Measurements from ENCODE around the gene ETFBKMT.
"Not testable (repeated sequence)": the region's sequence is repeated elsewhere in the genome, so short reads cannot be mapped to it uniquely, and the experiment has no call there.

Gene ETFBKMT

DNA sequence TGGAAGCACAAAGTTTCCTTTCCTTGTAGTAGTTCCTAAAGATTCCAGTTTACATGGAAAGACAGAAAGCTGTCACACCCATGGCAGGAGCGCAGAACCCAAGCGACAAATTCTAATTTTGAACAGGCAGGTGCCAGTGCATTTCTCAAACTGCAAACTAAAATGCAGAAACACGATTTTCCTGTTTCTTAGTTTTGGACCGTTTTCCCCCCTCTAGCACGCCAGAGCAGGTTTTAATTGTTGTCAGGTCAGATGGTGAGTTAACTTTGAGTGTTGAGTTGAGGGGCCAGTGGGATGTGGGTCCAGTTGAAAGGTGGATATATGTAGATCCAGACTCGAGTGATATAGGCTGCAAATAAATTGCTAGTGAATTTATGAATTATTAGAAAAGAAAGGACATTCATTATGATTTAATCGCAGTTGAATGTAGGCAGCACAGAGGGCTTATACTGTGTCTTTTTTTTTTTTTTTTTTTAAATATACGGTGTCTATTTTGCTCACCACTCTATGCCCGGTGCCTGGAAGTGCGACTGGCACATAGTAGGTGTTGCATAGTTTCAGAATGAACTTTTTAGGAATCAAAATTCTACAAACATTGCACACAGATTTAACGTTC lies 909 bp upstream of the ETFBKMT start:
- TF ChIP-seq, protein P1, sequence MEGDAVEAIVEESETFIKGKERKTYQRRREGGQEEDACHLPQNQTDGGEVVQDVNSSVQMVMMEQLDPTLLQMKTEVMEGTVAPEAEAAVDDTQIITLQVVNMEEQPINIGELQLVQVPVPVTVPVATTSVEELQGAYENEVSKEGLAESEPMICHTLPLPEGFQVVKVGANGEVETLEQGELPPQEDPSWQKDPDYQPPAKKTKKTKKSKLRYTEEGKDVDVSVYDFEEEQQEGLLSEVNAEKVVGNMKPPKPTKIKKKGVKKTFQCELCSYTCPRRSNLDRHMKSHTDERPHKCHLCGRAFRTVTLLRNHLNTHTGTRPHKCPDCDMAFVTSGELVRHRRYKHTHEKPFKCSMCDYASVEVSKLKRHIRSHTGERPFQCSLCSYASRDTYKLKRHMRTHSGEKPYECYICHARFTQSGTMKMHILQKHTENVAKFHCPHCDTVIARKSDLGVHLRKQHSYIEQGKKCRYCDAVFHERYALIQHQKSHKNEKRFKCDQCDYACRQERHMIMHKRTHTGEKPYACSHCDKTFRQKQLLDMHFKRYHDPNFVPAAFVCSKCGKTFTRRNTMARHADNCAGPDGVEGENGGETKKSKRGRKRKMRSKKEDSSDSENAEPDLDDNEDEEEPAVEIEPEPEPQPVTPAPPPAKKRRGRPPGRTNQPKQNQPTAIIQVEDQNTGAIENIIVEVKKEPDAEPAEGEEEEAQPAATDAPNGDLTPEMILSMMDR (IDR thresholded peaks at IDR 0.05; ENCODE audit: low read depth, low read length) = no peak
- no peak for TF ChIP-seq POLR2A (IDR thresholded peaks at IDR 0.05; ENCODE audit: extremely low read depth, insufficient read length)
- no peak for TF ChIP-seq MYC (IDR thresholded peaks at IDR 0.05; ENCODE audit: low read depth, low read length)
- H3K4me3 ChIP-seq (ENCODE audit: low read depth, low read length) = peak overlapping the region; percentile 65
- no peak for DNase-seq (ENCODE audit: low read depth)

DNA sequence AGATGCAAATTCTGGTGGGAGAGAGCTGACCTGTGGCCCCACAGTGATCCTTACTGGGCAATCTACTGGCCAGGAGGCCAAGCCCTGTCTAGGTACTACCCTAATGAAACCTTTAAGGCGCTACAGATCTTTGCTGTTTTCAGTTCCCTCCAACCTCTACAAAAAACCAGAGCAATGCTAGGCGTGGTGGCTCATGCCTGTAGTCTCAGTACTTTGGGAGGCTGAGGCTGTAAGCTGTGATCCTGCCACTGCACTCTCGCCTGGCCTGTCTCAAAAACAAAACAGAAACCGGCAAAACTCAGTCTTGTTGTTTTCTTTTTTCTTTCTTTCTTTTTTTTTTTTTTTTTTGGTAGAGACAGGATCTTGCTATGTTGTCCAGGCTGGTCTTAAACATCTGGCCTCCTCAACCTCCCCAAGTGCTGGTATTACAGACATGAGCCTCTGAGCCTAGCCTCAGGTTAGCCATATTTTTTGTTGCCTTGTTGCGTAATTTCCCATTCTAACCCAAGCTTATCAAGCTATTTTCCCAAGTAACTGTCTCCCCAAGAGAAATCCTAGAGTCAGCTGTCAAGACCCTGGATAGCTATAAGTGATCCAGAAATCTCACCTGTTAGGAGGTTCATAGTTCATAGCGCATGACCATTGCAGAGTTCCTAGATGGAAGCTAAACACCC lies 2.8 kb downstream of the ETFBKMT start:
- no peak overlapping the region for H3K4me3 ChIP-seq (ENCODE audit: low read depth, low read length)
- no peak for DNase-seq (ENCODE audit: low read depth)
- TF ChIP-seq MYC (IDR thresholded peaks at IDR 0.05; ENCODE audit: low read depth, low read length) (no peak), POLR2A (IDR thresholded peaks at IDR 0.05; ENCODE audit: extremely low read depth, insufficient read length) (no peak)
- TF ChIP-seq, protein P2, sequence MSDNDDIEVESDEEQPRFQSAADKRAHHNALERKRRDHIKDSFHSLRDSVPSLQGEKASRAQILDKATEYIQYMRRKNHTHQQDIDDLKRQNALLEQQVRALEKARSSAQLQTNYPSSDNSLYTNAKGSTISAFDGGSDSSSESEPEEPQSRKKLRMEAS (IDR thresholded peaks at IDR 0.05; ENCODE audit: low read depth, low read length) = no peak
- TF ChIP-seq, protein P1 (IDR thresholded peaks at IDR 0.05; ENCODE audit: low read depth, low read length) = no peak

DNA sequence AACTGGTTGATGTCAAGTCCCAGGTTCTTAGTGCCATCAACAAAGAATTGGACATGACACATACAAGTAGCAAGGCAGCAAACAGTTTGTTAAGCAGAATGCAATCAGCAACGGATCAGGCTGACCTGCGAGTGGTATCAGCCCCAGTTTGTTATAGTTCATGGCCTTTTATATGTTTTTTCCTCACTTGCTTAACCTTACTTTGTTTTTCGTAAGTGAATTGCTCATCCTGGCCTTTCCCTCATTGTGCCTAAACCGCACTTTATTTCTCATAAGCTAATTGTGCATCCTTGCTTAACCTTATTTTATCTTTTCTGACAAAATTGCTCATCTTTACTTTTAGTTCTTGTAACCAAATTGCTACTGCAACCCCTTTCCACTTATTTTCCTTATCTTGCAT lies 4.1 kb downstream of the ETFBKMT start:
- DNase-seq (ENCODE audit: low read depth) = no peak
- TF ChIP-seq MYC (IDR thresholded peaks at IDR 0.05; ENCODE audit: low read depth, low read length) = no peak
- TF ChIP-seq, protein P1 (IDR thresholded peaks at IDR 0.05; ENCODE audit: low read depth, low read length) = no peak
- TF ChIP-seq, protein P2 (IDR thresholded peaks at IDR 0.05; ENCODE audit: low read depth, low read length) = no peak
- TF ChIP-seq POLR2A (IDR thresholded peaks at IDR 0.05; ENCODE audit: extremely low read depth, insufficient read length) = no peak
- H3K4me3 ChIP-seq (ENCODE audit: low read depth, low read length) = no peak overlapping the region

DNA sequence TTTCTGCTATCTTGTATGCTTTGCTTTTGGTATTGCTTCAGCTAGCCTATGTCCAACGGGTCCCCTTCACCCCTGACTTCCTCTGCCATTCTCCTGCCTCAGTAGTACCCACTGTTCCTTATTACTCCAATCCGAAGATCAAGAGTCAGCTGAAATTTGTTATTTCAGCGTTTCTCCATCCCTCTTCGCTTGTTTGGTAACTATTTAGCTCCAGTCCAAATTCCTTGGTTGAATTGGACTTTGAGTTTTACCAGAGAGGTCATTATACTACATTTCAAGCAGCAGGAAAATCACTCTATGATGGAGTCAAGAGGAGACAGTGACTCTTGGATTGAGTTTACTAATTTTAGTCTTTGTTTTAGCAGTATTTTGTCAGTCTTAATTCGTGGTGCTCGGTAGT lies 4.5 kb downstream of the ETFBKMT start:
- H3K4me3 ChIP-seq (ENCODE audit: low read depth, low read length) = no peak overlapping the region
- no peak for DNase-seq (ENCODE audit: low read depth)
- TF ChIP-seq POLR2A (IDR thresholded peaks at IDR 0.05; ENCODE audit: extremely low read depth, insufficient read length) (no peak), MYC (IDR thresholded peaks at IDR 0.05; ENCODE audit: low read depth, low read length) (no peak)
- TF ChIP-seq, protein P1 (IDR thresholded peaks at IDR 0.05; ENCODE audit: low read depth, low read length) = no peak
- TF ChIP-seq, protein P2 (IDR thresholded peaks at IDR 0.05; ENCODE audit: low read depth, low read length) = no peak

DNA sequence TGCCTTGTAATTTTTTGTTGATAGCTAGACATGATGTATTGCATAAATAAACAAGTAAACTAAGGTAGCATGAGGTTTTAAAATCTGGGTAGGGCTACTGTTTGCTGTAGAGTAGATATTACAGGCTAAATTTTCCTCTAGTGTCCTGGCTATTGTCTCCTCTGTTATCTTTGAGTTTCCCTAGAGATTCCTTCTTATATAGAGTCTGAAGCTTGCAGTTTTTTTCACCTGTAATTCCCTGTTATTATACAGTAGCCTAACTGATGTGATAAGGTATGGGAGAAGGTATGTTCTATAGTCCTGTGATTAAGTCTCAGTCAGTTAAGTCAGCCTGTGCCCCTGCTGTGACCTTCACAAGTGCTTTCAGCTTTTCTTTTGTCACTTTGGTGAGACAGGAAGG lies 9.5 kb downstream of the ETFBKMT start:
- no peak overlapping the region for H3K4me3 ChIP-seq (ENCODE audit: low read depth, low read length)
- TF ChIP-seq, protein P2 (IDR thresholded peaks at IDR 0.05; ENCODE audit: low read depth, low read length) = no peak
- TF ChIP-seq POLR2A (IDR thresholded peaks at IDR 0.05; ENCODE audit: extremely low read depth, insufficient read length) = no peak
- TF ChIP-seq MYC (IDR thresholded peaks at IDR 0.05; ENCODE audit: low read depth, low read length) = no peak
- TF ChIP-seq, protein P1 (IDR thresholded peaks at IDR 0.05; ENCODE audit: low read depth, low read length) = no peak

DNA sequence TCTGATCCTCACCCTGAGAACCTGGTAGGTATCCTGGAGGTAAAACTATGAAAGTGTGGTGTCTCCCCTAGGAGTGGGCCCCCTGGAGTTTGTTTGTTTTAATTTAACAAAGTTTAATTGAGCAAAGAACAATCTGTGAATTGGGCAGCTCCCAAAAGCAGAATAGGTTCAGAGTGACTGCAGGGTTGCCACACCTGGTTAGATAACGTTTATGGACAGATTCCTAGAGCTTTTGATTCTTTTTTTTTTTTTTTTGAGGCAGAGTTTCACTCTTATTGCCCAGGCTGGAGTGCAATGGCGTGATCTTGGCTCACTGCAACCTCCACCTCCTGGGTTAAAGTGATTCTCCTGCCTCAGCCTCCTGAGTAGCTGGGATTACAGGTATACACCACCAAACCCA lies 10.1 kb downstream of the ETFBKMT start:
- DNase-seq (ENCODE audit: low read depth); H3K4me3 ChIP-seq (ENCODE audit: low read depth, low read length): not testable (repeated sequence)

More for the DNA sequence above, 9.5 kb downstream of the ETFBKMT start:
- no peak for DNase-seq (ENCODE audit: low read depth)
